Natural killer cell treated with Interleukin-12 subunit alpha and Interleukin-12 subunit beta and Interleukin-15 and Interleukin-18, amount 100 ng/mL, for 72 hours (primary cell): ENCODE data around the gene TAPBP. TPM values are rescaled to one million over a fixed set of nuclear protein-coding genes. Genes with fewer than 3 reads are reported as not detected.

Experiments
- ATAC-seq, 2 donors: fragments of 150-1000 bp; cut with Tn5 transposase in 1 of 2; sonication (Bioruptor Pico), chemical (Tn5 transposase) in 1 of 2; 2 replicates each; pipeline ENCODE4 v1.10.0; 2021
- DNase-seq: peaks from one replicate; pipeline ENCODE4 v3.0.0; 2022; ENCODE audit warnings: low spot score
- H3K27ac Mint-ChIP-seq, 2 donors: 1 replicate in 1 of 2; 2 replicates in 1 of 2; pipeline ENCODE4 v1.8.0; 2022; ENCODE audit warnings: mixed read lengths in 2 of 2, mild to moderate bottlenecking in 1 of 2, moderate library complexity in 1 of 2
- H3K27me3 Mint-ChIP-seq, 2 donors: 1 replicate in 1 of 2; 2 replicates in 1 of 2; pipeline ENCODE4 v1.8.0; 2022; ENCODE audit warnings: mixed read lengths in 2 of 2
- H3K36me3 Mint-ChIP-seq: one replicate; pipeline ENCODE4 v1.8.0; 2022; ENCODE audit warnings: mixed read lengths
- H3K4me1 Mint-ChIP-seq, 2 donors: 1 replicate in 1 of 2; 2 replicates in 1 of 2; pipeline ENCODE4 v1.8.0; 2022; ENCODE audit warnings: low read depth in 2 of 2, mixed read lengths in 2 of 2, mild to moderate bottlenecking in 1 of 2
- H3K4me3 Mint-ChIP-seq: one replicate; pipeline ENCODE4 v1.8.0; 2022; ENCODE audit warnings: mixed read lengths
- H3K9me3 Mint-ChIP-seq: 2 replicates; pipeline ENCODE4 v1.8.0; 2022; ENCODE audit warnings: mixed read lengths
- total RNA-seq, 2 donors: library from RNA; stranded (reverse); gene quantifications; one replicate each; pipeline ENCODE4 v1.2.3, GENCODE V29; 2022

The TAPBP gene
- total RNA-seq, 2 donors from 2014 or later: 243 to 346 TPM

DNA sequence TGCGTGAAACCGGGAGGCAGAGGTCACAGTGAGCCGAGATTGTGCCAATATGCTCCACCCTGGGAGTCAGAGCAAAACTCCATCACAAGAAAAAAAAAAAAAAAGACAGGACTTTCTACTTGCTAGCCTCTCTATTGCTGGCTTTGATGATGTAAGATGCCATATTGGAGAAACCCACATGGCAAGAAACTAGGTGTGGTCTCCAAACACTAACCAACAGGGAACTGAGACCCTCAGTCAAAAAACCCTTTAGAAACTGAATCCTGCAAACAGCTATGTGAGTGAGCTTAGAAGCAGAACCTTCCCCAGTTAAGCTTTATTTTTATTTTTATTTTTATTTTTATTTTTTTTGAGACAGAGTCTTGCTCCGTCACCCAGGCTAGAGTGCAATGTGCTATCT, 22.0 kb upstream of the TAPBP start:
- H3K27ac Mint-ChIP-seq: no peak overlapping the region
- ATAC-seq: no peak
- no peak overlapping the region for H3K4me3 Mint-ChIP-seq
- H3K36me3 Mint-ChIP-seq: no peaks in the 10 kb centered on the region
- no peaks in the 10 kb centered on the region for H3K4me1 Mint-ChIP-seq
- DNase-seq: no peak
- no peaks in the 10 kb centered on the region for H3K9me3 Mint-ChIP-seq
- H3K27me3 Mint-ChIP-seq: no peaks in the 10 kb centered on the region

DNA sequence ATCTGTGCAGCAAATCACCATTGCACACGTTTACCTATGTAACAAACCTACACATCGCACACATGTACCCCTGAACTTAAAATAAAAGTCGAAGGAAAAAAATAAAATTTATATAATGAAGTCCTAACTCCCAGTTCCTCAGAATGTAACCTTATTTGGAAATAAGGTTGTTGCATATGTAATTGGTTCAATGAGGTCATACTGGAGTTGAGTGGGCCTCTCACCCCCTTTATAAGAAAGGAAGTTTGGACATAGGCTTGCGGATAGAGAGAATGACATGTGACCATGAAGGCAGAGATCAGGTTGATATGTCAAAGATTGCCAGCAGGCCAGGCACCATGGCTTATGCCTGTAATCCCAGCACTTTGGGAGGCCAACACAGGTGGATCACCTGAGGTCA, 19.8 kb upstream of the TAPBP start:
- H3K9me3 Mint-ChIP-seq: no peaks in the 10 kb centered on the region
- ATAC-seq (no peak), DNase-seq (no peak)
- no peaks in the 10 kb centered on the region for H3K4me1 Mint-ChIP-seq
- no peak overlapping the region for H3K27ac Mint-ChIP-seq
- no peaks in the 10 kb centered on the region for H3K27me3 Mint-ChIP-seq
- H3K4me3 Mint-ChIP-seq: no peak overlapping the region
- no peaks in the 10 kb centered on the region for H3K36me3 Mint-ChIP-seq

DNA sequence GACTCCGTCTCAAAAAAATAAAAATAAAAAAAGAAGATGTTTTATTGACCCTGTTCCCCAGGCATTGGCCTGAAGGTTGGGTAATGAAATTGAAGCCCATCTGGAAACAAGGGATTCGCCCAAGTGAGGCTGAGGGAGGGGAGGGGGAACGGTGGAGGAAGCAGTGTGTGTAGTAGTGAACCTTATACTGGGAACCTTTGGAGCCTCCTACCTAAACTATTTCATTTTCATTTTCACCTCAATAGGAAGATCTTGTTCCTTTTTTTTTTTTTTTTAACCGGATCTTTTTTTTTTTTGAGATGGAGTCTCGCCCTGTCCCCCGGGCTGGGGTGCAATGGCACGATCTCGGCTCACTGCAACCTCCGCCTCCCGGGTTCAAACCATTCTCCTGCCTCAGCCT, 16.9 kb upstream of the TAPBP start:
- no peak overlapping the region for H3K27ac Mint-ChIP-seq
- no peaks in the 10 kb centered on the region for H3K36me3 Mint-ChIP-seq

DNA sequence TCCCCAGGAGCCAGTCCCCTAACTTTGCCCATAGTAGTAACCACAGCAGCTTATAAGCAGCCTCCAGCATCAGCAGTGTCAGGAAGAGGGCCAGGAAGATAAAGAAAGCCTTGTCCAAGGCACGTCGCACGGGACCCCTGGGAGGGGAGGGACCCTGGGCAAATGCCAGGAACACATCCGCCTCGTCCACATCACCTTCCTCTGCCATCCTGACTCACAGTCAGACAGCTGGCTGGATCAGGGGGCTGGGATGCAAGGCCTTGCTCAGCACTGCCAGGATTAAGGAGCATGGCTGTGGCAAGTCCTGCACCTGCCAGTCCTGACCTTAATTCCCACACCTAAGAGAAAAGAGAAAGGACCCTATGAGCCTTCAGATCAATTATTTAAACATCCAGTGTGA, 15.2 kb upstream of the TAPBP start:
- ATAC-seq (no peak), DNase-seq (no peak)
- Mint-ChIP-seq H3K27me3 (no peaks in the 10 kb centered on the region), H3K4me1 (peaks cover 1 to 4% of the 10 kb centered on the region in 2 donors), H3K27ac (no peak overlapping the region), H3K36me3 (no peaks in the 10 kb centered on the region), H3K4me3 (no peak overlapping the region), H3K9me3 (no peaks in the 10 kb centered on the region)

More for the DNA sequence above, 16.9 kb upstream of the TAPBP start:
- H3K27me3 Mint-ChIP-seq: no peaks in the 10 kb centered on the region
- no peak overlapping the region for H3K4me3 Mint-ChIP-seq
- H3K9me3 Mint-ChIP-seq: no peaks in the 10 kb centered on the region
- H3K4me1 Mint-ChIP-seq: no peaks in the 10 kb centered on the region
- DNase-seq: no peak
- ATAC-seq: no peak

DNA sequence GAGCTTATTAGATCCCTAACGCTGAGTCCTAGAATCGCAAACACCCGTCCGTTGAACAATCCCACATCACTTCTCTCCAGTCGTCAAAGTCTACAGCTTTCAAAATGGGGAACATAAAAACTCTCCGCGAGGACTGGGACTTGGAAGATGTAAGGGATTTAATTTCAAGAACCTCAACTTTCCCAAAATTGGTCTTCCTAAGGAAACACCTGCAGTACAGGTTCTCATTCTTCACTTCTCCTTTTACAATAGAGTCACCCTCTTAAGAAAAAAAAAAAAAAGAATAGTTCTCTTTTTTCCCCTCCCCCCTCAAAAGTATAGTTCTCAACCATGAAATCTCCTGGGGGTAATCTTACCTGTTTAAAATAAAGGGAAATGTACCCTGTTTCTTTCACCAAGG, 10.2 kb upstream of the TAPBP start:
- Mint-ChIP-seq H3K36me3 (peaks cover 27% of the 10 kb centered on the region), H3K4me1 (peaks cover 40 to 48% of the 10 kb centered on the region in 2 donors), H3K27ac (peak overlapping the region; percentile 99), H3K4me3 (peak overlapping the region; percentile 96), H3K27me3 (no peaks in the 10 kb centered on the region), H3K9me3 (no peaks in the 10 kb centered on the region)
- no peak for ATAC-seq
- no peak for DNase-seq

DNA sequence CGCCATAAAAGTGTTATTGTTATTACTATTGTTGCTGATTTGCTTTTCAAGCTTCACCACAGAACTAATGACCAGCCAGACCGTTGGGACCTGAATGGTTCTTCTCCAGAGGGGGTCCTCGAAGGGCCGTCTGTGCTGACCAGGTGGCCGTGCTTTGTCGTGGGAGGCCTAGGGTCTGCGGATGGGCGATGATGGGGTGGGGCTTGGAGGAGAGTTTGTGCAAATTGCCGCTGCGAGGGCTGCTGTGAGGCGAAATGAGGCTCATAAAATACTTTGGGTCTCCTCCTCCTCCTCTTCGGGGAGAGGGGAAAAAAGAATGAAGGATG, 9.7 kb upstream of the TAPBP start:
- no peak for ATAC-seq
- Mint-ChIP-seq H3K9me3 (no peaks in the 10 kb centered on the region), H3K4me3 (peak overlapping the region; percentile 96)

DNA sequence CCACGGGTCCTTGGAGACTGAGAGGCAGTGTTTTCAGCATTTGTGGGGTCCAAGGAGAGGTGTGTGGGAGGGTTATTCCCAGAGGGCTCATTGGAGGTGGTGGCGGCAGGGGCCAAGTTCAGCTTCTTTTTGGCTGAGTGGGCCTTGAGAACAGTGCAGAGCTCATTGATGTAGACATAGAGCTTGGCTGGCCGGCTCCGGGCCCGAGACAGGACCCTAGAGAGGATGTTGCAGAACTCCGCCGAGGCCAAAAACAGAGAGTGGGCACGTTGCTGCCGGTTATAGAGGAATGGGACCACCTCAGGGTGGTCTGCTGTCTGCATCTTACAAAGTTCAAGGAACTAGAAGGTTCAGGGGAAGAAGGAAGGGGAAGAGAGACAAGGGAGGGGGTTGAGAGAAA, 7.3 kb upstream of the TAPBP start:
- H3K4me3 Mint-ChIP-seq: peak overlapping the region; percentile 96
- peak overlapping the region; percentile 99 for H3K27ac Mint-ChIP-seq
- peak; percentile 45 for DNase-seq
- peaks cover 62 to 74% of the 10 kb centered on the region in 2 donors for H3K4me1 Mint-ChIP-seq
- H3K27me3 Mint-ChIP-seq: no peaks in the 10 kb centered on the region
- peaks cover 37% of the 10 kb centered on the region for H3K36me3 Mint-ChIP-seq
- H3K9me3 Mint-ChIP-seq: no peaks in the 10 kb centered on the region
- no peak for ATAC-seq

More for the DNA sequence above, 9.7 kb upstream of the TAPBP start:
- Mint-ChIP-seq H3K27me3 (no peaks in the 10 kb centered on the region), H3K27ac (peak overlapping the region; percentile 99), H3K36me3 (peaks cover 31% of the 10 kb centered on the region), H3K4me1 (peaks cover 45 to 54% of the 10 kb centered on the region in 2 donors)
- DNase-seq: peak; percentile 59

DNA sequence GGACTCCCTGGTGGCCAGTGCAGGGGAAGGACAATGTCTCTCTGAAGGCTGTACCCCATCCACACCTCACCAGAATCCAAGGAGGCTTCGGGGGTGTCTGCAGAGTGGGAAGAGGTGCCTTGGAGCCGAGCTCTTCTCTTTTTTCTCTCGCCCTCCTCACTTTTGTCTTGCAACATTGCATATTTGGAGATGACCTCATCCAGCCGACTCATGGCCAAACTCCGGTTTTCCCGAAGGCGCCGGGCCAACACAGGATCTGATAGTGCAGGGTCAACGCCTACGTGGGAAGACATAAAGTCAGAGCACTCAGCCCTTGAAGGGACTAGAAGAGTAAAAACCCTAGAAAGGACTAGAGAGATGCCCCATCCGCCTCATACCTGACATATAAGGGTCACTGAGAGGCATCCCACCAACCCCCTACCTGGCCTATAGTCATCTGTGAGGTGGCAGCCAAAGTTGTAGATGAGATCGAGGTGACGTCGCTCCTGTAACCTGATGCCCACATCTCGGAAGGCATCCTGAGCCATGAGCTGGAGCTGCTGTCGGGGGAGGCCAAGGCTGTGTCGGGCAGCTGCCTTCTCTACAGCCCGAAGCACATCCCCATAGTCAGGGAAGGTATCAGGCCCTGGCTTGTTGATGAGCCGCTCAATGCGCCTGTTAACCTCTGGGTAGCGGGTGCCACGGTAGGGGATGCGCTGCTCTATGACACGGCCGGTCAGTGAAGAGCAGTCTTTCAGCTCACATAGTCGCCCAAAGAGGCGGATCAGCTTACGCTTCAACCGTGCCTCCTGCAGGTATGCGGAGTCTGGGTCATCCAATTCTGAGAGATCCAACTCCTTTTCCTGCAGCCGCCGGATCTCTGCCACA, 6.7 kb upstream of the TAPBP start:
- Mint-ChIP-seq H3K36me3 (peaks cover 37% of the 10 kb centered on the region), H3K4me1 (peaks cover 66 to 75% of the 10 kb centered on the region in 2 donors), H3K9me3 (no peaks in the 10 kb centered on the region), H3K4me3 (peak overlapping the region; percentile 96), H3K27me3 (no peaks in the 10 kb centered on the region), H3K27ac (peak overlapping the region; percentile 99)
- DNase-seq: peak; percentile 45
- ATAC-seq: no peak

DNA sequence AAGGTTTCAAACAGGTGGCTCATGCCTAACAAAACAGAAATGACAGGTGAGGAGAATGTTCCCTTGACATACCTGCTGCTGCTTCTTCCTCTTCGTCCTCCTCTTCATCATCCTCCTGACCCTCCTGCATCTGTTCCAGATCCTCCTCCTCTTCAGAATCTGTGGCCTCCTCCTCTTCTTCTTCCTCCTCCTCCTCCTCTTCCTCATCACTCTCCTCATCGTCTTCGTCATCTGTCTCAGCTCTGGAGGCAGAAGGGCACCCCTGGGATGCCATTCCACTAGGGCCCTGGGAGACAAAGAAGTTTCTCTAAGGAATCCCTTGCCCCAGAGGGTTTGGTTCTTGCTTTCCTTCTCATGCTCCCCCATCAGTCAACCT, 6.0 kb upstream of the TAPBP start:
- peak overlapping the region; percentile 99 for H3K27ac Mint-ChIP-seq
- peaks cover 37% of the 10 kb centered on the region for H3K36me3 Mint-ChIP-seq
- peak overlapping the region; percentile 96 for H3K4me3 Mint-ChIP-seq
- ATAC-seq (no peak), DNase-seq (no peak)
- peaks cover 72 to 75% of the 10 kb centered on the region in 2 donors for H3K4me1 Mint-ChIP-seq
- H3K9me3 Mint-ChIP-seq: no peaks in the 10 kb centered on the region
- no peaks in the 10 kb centered on the region for H3K27me3 Mint-ChIP-seq

DNA sequence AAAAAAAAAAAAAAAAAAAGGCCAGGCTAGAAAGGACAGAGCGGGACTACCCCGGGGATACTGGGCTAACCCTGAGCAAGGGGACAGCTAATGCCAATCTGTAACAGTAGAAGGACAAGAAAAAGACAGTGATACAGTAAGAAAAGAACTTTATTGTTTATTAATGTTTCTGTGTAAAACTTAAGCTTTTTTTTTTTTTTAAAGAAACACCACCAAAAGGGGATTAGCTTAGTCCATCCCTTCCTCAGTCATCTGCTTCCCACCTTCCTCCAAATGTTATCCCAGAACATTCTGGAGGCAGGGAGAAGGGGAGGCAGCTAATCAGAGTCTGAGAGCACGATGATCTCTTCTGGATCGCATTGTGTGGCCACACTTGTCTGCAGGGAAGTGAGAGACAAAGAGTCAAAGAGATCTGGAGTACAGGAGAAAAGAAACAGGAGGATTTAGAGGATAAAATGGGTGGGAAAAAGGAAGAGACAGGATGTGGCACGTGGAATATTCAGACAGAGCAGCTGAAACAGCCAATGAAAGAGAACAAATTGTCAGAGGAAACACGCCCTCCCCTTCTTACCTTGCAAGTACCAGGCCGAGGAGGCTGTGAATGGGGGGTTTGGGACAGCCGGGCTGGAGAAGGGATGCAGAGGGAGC, 4.7 kb upstream of the TAPBP start:
- Mint-ChIP-seq H3K4me3 (peak overlapping the region; percentile 96), H3K27ac (peak overlapping the region; percentile 99), H3K27me3 (no peaks in the 10 kb centered on the region), H3K4me1 (peaks cover 72 to 73% of the 10 kb centered on the region in 2 donors), H3K9me3 (no peaks in the 10 kb centered on the region), H3K36me3 (peaks cover 37% of the 10 kb centered on the region)
- no peak for ATAC-seq
- no peak for DNase-seq

DNA sequence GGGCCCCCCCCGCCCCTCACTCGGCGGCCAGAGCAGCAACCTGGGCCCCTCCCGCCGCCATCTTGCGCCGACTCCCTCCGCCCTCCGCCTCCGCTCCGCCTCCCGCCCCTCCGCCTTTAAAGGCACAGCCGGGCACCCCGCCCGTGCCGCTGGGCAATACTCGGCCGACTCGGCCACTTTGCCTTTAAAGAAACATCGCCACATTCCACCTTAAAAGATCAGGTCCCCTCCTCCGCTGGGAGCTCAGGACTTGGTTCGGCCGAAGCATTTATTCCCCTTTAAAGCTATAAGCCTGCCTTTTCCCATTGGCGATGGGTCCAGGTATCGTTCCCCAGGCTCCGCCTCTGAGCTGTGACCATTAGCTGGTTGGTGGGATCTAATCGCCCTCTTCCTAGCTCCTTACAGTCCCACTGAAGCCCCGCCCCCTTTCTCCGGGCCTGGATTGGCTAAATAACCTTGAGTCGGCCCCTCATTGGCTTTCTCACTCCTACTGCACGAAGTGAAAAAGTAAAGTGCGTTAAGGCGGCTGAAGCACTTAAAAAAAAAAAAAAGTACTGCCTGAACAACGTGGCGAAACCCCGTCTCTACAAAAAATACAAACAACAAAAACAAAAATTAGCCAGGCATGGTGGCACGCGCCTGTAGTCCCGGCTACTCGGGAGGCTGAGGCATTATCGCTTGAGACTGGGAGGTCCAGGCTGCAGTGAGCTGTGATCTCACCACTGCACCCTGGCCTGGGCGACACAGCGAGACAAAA, 4.0 kb upstream of the TAPBP start, which contains the start of gene ZBTB22:
Gene ZBTB22 (minus strand): TSS at position 76 of the 757 bp plus-strand sequence. CDS start 828 bp downstream, outside the sequence.
- H3K4me1 Mint-ChIP-seq: peaks cover 67 to 70% of the 10 kb centered on the region in 2 donors
- peak within 1 kb of the TSS; percentile 96 for H3K4me3 Mint-ChIP-seq
- peaks cover 35% of the 10 kb centered on the region for H3K36me3 Mint-ChIP-seq

DNA sequence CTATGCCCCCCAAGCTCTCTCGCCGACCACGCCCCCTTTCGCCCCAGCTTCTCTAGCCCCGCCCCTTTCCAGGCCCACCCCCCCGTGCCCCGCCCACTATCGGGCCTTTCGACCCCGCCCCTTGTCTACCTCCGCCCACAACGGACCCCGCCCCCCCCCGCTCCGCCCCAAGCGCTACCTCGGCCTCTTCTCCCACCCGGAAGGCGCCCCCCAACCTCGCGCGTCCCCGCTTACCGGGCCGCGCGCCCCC, 3.5 kb upstream of the TAPBP start:
- H3K36me3 Mint-ChIP-seq: peaks cover 30% of the 10 kb centered on the region
- no peak for ATAC-seq

More for the DNA sequence above, 4.0 kb upstream of the TAPBP start, which contains the start of gene ZBTB22:
- ATAC-seq (peak; percentile 77 to 83), DNase-seq (peak; percentile 97)
- Mint-ChIP-seq H3K9me3 (no peaks in the 10 kb centered on the region), H3K27ac (peak within 1 kb of the TSS; percentile 99), H3K27me3 (no peaks in the 10 kb centered on the region)

DNA sequence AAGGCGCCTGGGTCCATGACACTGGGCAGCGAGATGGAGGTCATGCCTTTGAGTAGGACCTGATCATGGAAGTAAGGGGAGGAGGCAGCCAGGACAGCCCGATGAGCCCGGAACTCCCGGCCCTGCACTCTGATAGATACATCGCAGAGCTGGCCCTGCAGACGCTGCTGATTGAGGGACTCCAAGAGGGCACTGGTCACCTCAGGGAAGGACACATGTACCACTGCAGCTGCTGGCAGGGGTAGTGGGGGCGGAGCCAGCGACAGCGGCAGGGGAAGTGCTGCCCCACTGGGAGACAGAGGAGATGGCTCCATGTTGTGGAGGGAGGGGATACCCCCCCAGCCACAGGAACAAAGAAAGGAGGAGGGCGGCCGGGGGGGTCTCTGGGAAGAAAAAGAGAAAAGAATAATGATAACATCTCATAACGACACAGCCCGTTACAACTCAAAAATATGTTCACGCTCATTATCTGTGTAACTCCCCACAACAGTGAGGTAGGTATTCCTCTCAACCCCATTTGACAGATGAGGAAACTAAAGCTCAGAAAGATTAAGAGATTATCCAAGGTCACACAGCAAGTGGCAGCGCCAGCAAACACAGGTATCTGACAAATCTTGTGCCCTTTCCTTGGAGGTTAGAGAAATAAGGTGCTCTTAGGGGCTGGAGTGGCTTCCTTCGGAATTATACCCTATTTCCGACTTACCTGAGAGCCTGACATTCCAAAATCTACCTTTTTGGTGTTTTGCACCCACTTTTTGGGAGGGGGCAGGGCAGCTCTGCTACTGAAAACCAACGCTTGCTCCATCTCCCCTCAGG, 2.9 kb upstream of the TAPBP start:
- H3K36me3 Mint-ChIP-seq: peaks cover 25% of the 10 kb centered on the region
- no peaks in the 10 kb centered on the region for H3K9me3 Mint-ChIP-seq
- H3K4me3 Mint-ChIP-seq: peak overlapping the region; percentile 96
- H3K4me1 Mint-ChIP-seq: peaks cover 65 to 71% of the 10 kb centered on the region in 2 donors
- ATAC-seq (no peak), DNase-seq (peak; percentile 56)
- H3K27me3 Mint-ChIP-seq: no peaks in the 10 kb centered on the region
- H3K27ac Mint-ChIP-seq: peak overlapping the region in 1 of 2 donors; percentile 95

More for the DNA sequence above, 3.5 kb upstream of the TAPBP start:
- DNase-seq: no peak
- H3K4me3 Mint-ChIP-seq: peak overlapping the region; percentile 96
- H3K27me3 Mint-ChIP-seq: no peaks in the 10 kb centered on the region
- no peaks in the 10 kb centered on the region for H3K9me3 Mint-ChIP-seq
- peaks cover 65 to 70% of the 10 kb centered on the region in 2 donors for H3K4me1 Mint-ChIP-seq
- H3K27ac Mint-ChIP-seq: peak overlapping the region; percentile 99
